K562 treated with DMSO at 1 percent for 48 hours (cell line): ENCODE measurements around the gene FRYL. TPM values are rescaled to one million over a fixed set of nuclear protein-coding genes. Genes with fewer than 3 reads are reported as not detected.

Source experiments
- total RNA-seq: library from RNA; unstranded; fragments of 300-600 nt; gene quantifications from 2 replicates; pipeline ENCODE4 v1.2.3, GENCODE V29; 2022; ENCODE audit warnings: low replicate concordance; ENCODE audit errors: extremely low read depth

Gene FRYL
- total RNA-seq: not detected in 2 replicates

GRCh38 chr4:48779998-48780864 lies at the start of gene FRYL:
Gene FRYL, minus strand, starts transcription at chr4:48780279. Its CDS starts 145,869 bp downstream, at chr4:48634410.

GRCh38 chr4:48490012-48490679 lies 289.9 kb downstream of the FRYL start, which contains the start of gene ZAR1:
Gene ZAR1, plus strand, starts transcription at chr4:48490252. Its CDS starts 40 bp downstream, at chr4:48490292.

GRCh38 chr4:48483006-48483776 lies 296.9 kb downstream of the FRYL start, which contains the start of gene SLC10A4:
Gene SLC10A4, plus strand, starts transcription at chr4:48483343. Its CDS starts 219 bp downstream, at chr4:48483562.

Other genes with a start within 250 kb of the FRYL start
- not detected in 2 replicates for gene OCIAD1, start 50.8 kb upstream of the FRYL start, total RNA-seq
- not detected in 2 replicates for gene OCIAD2, start 126.5 kb upstream of the FRYL start, total RNA-seq
- gene CWH43, start 206.0 kb upstream of the FRYL start, total RNA-seq: not detected in 2 replicates